Measurements from ENCODE around the gene TIAL1. TPM values are rescaled to one million over a fixed set of nuclear protein-coding genes. Genes with fewer than 3 reads are reported as not detected.

TIAL1 gene
- total and polyA plus RNA-seq, 2 experiments from 2014 or later, result 92.6 to 131 TPM

DNA sequence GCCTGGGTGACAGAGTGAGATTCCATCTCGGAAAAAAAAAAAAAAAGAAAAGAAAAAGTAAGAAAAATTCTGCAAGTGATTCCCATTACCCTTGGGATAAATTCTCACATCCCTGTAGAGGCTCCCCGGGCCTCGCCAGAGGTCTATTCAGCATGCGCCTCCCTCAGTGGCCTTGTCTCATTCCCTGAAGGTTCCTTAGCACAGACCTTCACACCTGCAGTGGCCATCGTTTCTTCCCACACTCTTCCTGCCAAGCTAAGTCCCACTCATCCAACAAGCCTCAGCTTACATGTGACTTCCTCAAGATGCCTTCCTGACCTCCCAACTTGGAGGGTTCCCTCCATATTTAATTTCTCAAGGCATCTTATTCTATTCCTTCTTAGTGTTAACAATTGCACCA, 33.5 kb upstream of the TIAL1 start:
- Histone ChIP-seq H3K79me2 (replicated peaks; ENCODE audit: insufficient read depth) (no peaks in the 10 kb centered on the region), H3F3A (replicated peaks; ENCODE audit: low read depth) (no peaks in the 10 kb centered on the region), H3K27ac (ENCODE audit: low read depth) (no peak overlapping the region), H3K4me2 (no peak overlapping the region), H3K27me3 (ENCODE audit: insufficient read depth) (no peaks in the 10 kb centered on the region), H3K9me2 (ENCODE audit: insufficient read depth) (no peaks in the 10 kb centered on the region), H3K36me3 (ENCODE audit: insufficient read depth) (no peaks in the 10 kb centered on the region), H4K20me1 (replicated peaks; ENCODE audit: insufficient read depth) (no peaks in the 10 kb centered on the region), H3K4me1 (ENCODE audit: insufficient read depth) (no peaks in the 10 kb centered on the region), H3K4me3 (no peak overlapping the region), H2AFZ (no peak overlapping the region)
- Mint-ChIP-seq H3K4me3 (no peak overlapping the region), H3K9me3 (no peaks in the 10 kb centered on the region), H3K36me3 (ENCODE audit: low read depth) (no peaks in the 10 kb centered on the region), H3K4me1 (no peaks in the 10 kb centered on the region), H3K27me3 (ENCODE audit: insufficient read depth, low read depth, poor library complexity) (peaks cover 3% of the 10 kb centered on the region), H3K27ac (no peak overlapping the region)
- no peak for TF ChIP-seq STAT1 (IDR thresholded peaks at IDR 0.05; ENCODE audit: unreplicated experiment)
- no peak for TF ChIP-seq ZNF331 (CRISPR knock-in tag; IDR thresholded peaks at IDR 0.05; ENCODE audit: low read depth)
- no peak for TF ChIP-seq JUNB (IDR thresholded peaks at IDR 0.05; ENCODE audit: unreplicated experiment)
- DNase-seq (ENCODE audit: low spot score) (no peak), ATAC-seq (no peak)

DNA sequence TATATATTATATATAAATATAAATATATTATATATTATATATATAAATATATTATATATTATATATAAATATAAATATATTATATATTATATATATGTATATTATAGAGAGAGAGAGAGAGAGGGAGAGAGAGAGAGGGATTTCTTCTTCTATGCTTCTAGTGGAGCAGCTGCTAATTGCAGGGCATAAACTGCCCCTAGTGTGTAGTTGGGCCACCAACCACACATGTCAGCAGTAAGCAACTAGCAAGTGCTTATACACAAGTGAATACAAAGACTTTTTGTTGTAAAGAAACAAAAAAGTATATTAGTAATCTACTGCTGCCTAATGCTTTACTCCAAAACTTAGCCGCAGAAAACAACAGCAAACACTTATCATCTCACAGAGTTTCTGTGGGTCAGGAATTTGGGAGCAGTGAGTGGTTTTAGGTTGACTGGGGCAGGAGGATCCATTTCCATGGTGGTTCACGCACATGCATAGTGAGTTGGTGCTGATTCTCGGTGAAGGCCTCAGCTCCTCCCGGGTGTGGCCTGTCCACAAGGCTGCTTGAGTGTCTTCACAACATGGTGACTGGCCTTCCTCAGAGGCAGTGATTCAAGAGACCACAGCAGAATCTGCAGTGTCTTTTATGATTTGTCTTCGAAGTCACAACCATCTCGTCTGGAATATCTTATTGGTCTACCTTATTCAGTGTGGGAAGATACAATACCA, 29.0 kb upstream of the TIAL1 start:
- H3K27me3 ChIP-seq (ENCODE audit: insufficient read depth), result no peaks in the 10 kb centered on the region
- no peaks in the 10 kb centered on the region for H3K79me2 ChIP-seq (replicated peaks; ENCODE audit: insufficient read depth)
- H2AFZ ChIP-seq, result no peak overlapping the region
- Mint-ChIP-seq H3K4me1 (peaks cover 6% of the 10 kb centered on the region; the same call in 2 of the 3 replicates), H3K9me3 (no peaks in the 10 kb centered on the region), H3K27me3 (ENCODE audit: insufficient read depth, low read depth, poor library complexity) (peaks cover 3% of the 10 kb centered on the region), H3K36me3 (ENCODE audit: low read depth) (no peaks in the 10 kb centered on the region), H3K4me3 (no peak overlapping the region), H3K27ac (no peak overlapping the region)
- H3K4me3 ChIP-seq, result no peak overlapping the region
- no peak for DNase-seq (ENCODE audit: low spot score)
- no peak overlapping the region for H3K27ac ChIP-seq (ENCODE audit: low read depth)
- no peaks in the 10 kb centered on the region for H3K9me2 ChIP-seq (ENCODE audit: insufficient read depth)
- H4K20me1 ChIP-seq (replicated peaks; ENCODE audit: insufficient read depth), result no peaks in the 10 kb centered on the region
- no peaks in the 10 kb centered on the region for H3K4me1 ChIP-seq (ENCODE audit: insufficient read depth)
- no peaks in the 10 kb centered on the region; the same call in 1 of the 2 replicates for H3F3A ChIP-seq (replicated peaks; ENCODE audit: low read depth)
- H3K36me3 ChIP-seq (ENCODE audit: insufficient read depth), result no peaks in the 10 kb centered on the region
- no peak; the same call in 2 of the 3 replicates for ATAC-seq
- H3K4me2 ChIP-seq, result no peak overlapping the region
- no peak for TF ChIP-seq JUNB (IDR thresholded peaks at IDR 0.05; ENCODE audit: unreplicated experiment)
- no peak for TF ChIP-seq STAT1 (IDR thresholded peaks at IDR 0.05; ENCODE audit: unreplicated experiment)
- no peak for TF ChIP-seq EZH2 (IDR thresholded peaks at IDR 0.05; ENCODE audit: low read depth, unreplicated experiment)
- no peak for TF ChIP-seq POLR2AphosphoS5 (IDR thresholded peaks at IDR 0.05; ENCODE audit: low read depth)
- TF ChIP-seq CREB1 (CRISPR knock-in tag; IDR thresholded peaks at IDR 0.05; ENCODE audit: low read depth), result no peak
- TF ChIP-seq NANOG (IDR thresholded peaks at IDR 0.05; ENCODE audit: borderline replicate concordance), result no peak
- no peak for TF ChIP-seq ZNF331 (CRISPR knock-in tag; IDR thresholded peaks at IDR 0.05; ENCODE audit: low read depth)
- no peak for TF ChIP-seq ZNF462 (CRISPR knock-in tag; IDR thresholded peaks at IDR 0.05)
- TF ChIP-seq ZNF114 (CRISPR knock-in tag; IDR thresholded peaks at IDR 0.05), result no peak
- no peak for TF ChIP-seq EZH2phosphoT487 (IDR thresholded peaks at IDR 0.05; ENCODE audit: unreplicated experiment)
- TF ChIP-seq, protein P1, sequence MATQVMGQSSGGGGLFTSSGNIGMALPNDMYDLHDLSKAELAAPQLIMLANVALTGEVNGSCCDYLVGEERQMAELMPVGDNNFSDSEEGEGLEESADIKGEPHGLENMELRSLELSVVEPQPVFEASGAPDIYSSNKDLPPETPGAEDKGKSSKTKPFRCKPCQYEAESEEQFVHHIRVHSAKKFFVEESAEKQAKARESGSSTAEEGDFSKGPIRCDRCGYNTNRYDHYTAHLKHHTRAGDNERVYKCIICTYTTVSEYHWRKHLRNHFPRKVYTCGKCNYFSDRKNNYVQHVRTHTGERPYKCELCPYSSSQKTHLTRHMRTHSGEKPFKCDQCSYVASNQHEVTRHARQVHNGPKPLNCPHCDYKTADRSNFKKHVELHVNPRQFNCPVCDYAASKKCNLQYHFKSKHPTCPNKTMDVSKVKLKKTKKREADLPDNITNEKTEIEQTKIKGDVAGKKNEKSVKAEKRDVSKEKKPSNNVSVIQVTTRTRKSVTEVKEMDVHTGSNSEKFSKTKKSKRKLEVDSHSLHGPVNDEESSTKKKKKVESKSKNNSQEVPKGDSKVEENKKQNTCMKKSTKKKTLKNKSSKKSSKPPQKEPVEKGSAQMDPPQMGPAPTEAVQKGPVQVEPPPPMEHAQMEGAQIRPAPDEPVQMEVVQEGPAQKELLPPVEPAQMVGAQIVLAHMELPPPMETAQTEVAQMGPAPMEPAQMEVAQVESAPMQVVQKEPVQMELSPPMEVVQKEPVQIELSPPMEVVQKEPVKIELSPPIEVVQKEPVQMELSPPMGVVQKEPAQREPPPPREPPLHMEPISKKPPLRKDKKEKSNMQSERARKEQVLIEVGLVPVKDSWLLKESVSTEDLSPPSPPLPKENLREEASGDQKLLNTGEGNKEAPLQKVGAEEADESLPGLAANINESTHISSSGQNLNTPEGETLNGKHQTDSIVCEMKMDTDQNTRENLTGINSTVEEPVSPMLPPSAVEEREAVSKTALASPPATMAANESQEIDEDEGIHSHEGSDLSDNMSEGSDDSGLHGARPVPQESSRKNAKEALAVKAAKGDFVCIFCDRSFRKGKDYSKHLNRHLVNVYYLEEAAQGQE (IDR thresholded peaks at IDR 0.05; ENCODE audit: unreplicated experiment), result no peak
